Right kidney (tissue), 1 donor: ENCODE results near the gene DNAH2.

Experiments
- DNase-seq: peaks from one replicate; pipeline ENCODE4 v3.0.0-alpha.2; 2016

Gene DNAH2

GRCh38 chr17:7880076-7880868, 162.7 kb downstream of the DNAH2 start:
- no peak for DNase-seq

- DNase-seq = no peak
These were observed 163.9 kb downstream of the DNAH2 start for GRCh38 chr17:7881276-7882054.

- DNase-seq = no peak
These were observed 164.5 kb downstream of the DNAH2 start for GRCh38 chr17:7882068-7882467.

- no peak for DNase-seq
These were observed 165.1 kb downstream of the DNAH2 start for GRCh38 chr17:7882629-7883028.
